Tibial nerve (tissue), 4 donors: ENCODE data around the gene TCF19. TPM values are rescaled to one million over a fixed set of nuclear protein-coding genes. Genes with fewer than 3 reads are reported as not detected.
"Not testable (repeated sequence)": the region's sequence is repeated elsewhere in the genome, so short reads cannot be mapped to it uniquely, and the experiment has no call there.

ENCODE experiments used
- DNase-seq, 2 donors: peaks; one replicate each; pipeline ENCODE4 v3.0.0-alpha.2; 2019; ENCODE audit warnings: low spot score in 2 of 2
- H3K27ac ChIP-seq, 4 donors: fragments of 200-600 bp; sonication (generic) in 3 of 4; one replicate each; pipeline ENCODE4 v1.5.1; 2017 to 2019; ENCODE audit warnings: mild to moderate bottlenecking in 1 of 4
- H3K27me3 ChIP-seq, 2 donors: fragments of 200-600 bp; sonication (generic) in 1 of 2; one replicate each; pipeline versions ENCODE4 v1.5.1 to v1.6.0; 2017 to 2019
- H3K36me3 ChIP-seq, 3 donors: fragments of 200-600 bp; sonication (generic); one replicate each; pipeline ENCODE4 v1.5.1; 2018 to 2019
- H3K4me1 ChIP-seq, 4 donors: fragments of 200-600 bp; sonication (generic) in 3 of 4; one replicate each; pipeline ENCODE4 v1.5.1; 2017 to 2019
- H3K4me3 ChIP-seq, 4 donors: fragments of 200-600 bp; sonication (generic) in 3 of 4; one replicate each; pipeline ENCODE4 v1.5.1; 2017 to 2019; ENCODE audit warnings: mild to moderate bottlenecking in 1 of 4, moderate library complexity in 1 of 4
- H3K9me3 ChIP-seq, 4 donors: fragments of 200-600 bp; sonication (generic) in 3 of 4; one replicate each; pipeline ENCODE4 v1.5.1; 2017 to 2019
- EP300 ChIP-seq, 2 donors: sonication (generic); formaldehyde crosslinking; IDR thresholded peaks; one replicate each; pipeline ENCODE4 v1.6.1; 2017; ENCODE audit warnings: antibody characterized with exemption in 2 of 2, mild to moderate bottlenecking in 1 of 2
- POLR2A ChIP-seq, 2 donors: fragments of 450-650 bp; IDR thresholded peaks; one replicate each; pipeline ENCODE4 v1.6.1; 2017; ENCODE audit warnings: antibody characterized with exemption in 2 of 2, mild to moderate bottlenecking in 2 of 2, moderate library complexity in 2 of 2
- WGBS, 2 donors: methylation state at CpG; one replicate each; pipeline ENCODE4 v1.1.5; 2018; 5-methylcytosine and 5-hydroxymethylcytosine counted together
- total RNA-seq, 4 donors: library from RNA; depleted of rRNA; stranded (reverse); fragments of >200 nt; gene quantifications; one replicate each; pipeline ENCODE4 v1.1.0, GENCODE V29; 2016
- TF ChIP-seq, protein P1 (sequence below), 5 experiments: fragments of 200-600 bp in 3 of 5; fragments of 450-650 bp in 2 of 5; sonication (generic) in 3 of 5; IDR thresholded peaks; one replicate each; pipeline ENCODE4 v1.5.1; 2016 to 2019; ENCODE audit warnings: antibody characterized with exemption in 5 of 5, mild to moderate bottlenecking in 3 of 5, moderate library complexity in 2 of 5

Gene TCF19
- total RNA-seq, 4 donors from 2014 or later, result 1.2 to 4.6 (median 4.0) TPM

DNA sequence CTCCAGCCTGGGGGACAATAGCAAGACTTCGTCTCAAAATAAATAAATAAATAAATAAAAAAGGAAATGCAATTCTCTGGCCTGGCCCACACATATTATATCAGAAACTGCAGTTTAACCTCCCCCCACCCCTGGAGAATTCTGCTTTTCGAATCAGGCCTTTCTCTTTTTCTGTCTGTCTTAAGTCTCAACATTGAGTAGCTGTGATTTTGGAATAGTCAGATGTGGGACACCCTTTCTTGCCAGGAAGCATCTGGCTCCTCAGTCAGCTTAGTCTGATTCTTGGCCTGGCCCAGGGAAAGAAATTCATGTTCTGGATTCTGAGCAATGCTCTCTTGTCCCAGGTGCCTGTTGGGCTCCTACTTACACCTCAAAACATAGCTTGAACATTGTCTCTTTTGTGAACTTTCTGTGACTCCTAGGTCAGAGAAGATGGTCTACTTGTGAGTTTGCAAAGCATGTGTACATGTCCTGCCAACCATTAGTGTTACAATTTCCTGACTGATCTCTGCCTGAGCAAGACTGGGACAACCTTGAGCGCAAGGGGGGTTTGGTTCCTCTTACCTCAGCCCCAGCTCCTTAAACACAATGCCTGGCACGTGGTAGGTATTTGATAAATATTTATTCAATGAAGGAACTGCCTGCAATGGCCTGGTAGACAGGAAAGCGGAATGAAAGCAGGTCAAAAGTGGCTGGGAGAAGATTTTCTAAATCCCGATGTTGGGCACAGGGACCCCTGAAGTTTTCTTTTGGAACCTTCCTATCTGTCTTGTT, 35.9 kb downstream of the TCF19 start:
- no peak overlapping the region for H3K27ac ChIP-seq
- no peak overlapping the region for H3K4me3 ChIP-seq
- TF ChIP-seq, protein P1, sequence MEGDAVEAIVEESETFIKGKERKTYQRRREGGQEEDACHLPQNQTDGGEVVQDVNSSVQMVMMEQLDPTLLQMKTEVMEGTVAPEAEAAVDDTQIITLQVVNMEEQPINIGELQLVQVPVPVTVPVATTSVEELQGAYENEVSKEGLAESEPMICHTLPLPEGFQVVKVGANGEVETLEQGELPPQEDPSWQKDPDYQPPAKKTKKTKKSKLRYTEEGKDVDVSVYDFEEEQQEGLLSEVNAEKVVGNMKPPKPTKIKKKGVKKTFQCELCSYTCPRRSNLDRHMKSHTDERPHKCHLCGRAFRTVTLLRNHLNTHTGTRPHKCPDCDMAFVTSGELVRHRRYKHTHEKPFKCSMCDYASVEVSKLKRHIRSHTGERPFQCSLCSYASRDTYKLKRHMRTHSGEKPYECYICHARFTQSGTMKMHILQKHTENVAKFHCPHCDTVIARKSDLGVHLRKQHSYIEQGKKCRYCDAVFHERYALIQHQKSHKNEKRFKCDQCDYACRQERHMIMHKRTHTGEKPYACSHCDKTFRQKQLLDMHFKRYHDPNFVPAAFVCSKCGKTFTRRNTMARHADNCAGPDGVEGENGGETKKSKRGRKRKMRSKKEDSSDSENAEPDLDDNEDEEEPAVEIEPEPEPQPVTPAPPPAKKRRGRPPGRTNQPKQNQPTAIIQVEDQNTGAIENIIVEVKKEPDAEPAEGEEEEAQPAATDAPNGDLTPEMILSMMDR (IDR thresholded peaks at IDR 0.05), result no peak
- TF ChIP-seq EP300 (IDR thresholded peaks at IDR 0.05), result no peak
- no peak for TF ChIP-seq POLR2A (IDR thresholded peaks at IDR 0.05)
- H3K36me3 ChIP-seq, result no peaks in the 10 kb centered on the region
- no peaks in the 10 kb centered on the region for H3K27me3 ChIP-seq
- no peak for DNase-seq
- WGBS, 2 donors, result 76% methylated on average over 6 of the region's 6 CpGs
- H3K9me3 ChIP-seq, result no peaks in the 10 kb centered on the region
- H3K4me1 ChIP-seq, result peaks cover 0 to 11% (median 4%) of the 10 kb centered on the region in 4 donors

DNA sequence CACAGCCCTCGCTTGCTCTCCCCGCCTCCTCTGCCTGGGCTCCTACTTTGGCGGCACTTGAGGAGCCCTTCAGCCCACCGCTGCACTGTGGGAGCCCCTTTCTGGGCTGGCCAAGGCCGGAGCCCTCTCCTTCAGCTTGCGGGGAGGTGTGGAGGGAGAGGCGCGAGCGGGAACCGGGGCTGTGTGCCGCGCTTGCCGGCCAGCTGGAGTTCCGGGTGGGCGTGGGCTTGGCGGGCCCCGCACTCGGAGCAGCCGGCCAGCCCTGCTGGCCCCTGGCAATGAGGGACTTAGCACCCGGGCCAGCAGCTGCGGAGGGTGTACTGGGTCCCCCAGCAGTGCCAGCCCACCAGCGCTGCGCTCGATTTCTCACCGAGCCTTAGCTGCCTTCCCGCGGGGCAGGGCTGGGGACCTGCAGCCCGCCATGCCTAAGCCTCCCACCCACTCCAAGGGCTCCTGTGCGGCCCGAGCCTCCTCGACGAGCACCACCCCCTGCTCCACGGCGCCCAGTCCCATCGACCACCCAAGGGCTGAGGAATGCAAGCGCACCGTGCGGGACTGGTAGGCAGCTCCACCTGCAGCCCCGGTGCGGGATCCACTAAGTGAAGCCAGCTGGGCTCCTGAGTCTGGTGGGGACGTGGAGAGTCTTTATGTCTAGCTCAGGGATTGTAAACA, 37.1 kb downstream of the TCF19 start:
- H3K4me3 ChIP-seq, H3K27ac ChIP-seq, H3K36me3 ChIP-seq, DNase-seq, H3K9me3 ChIP-seq, H3K27me3 ChIP-seq: not testable (repeated sequence)
- peaks cover 0 to 12% (median 4%) of the 10 kb centered on the region in 4 donors for H3K4me1 ChIP-seq
- 92 to 97% methylated on average over 21 to 23 of the region's 41 CpGs for WGBS, 2 donors

DNA sequence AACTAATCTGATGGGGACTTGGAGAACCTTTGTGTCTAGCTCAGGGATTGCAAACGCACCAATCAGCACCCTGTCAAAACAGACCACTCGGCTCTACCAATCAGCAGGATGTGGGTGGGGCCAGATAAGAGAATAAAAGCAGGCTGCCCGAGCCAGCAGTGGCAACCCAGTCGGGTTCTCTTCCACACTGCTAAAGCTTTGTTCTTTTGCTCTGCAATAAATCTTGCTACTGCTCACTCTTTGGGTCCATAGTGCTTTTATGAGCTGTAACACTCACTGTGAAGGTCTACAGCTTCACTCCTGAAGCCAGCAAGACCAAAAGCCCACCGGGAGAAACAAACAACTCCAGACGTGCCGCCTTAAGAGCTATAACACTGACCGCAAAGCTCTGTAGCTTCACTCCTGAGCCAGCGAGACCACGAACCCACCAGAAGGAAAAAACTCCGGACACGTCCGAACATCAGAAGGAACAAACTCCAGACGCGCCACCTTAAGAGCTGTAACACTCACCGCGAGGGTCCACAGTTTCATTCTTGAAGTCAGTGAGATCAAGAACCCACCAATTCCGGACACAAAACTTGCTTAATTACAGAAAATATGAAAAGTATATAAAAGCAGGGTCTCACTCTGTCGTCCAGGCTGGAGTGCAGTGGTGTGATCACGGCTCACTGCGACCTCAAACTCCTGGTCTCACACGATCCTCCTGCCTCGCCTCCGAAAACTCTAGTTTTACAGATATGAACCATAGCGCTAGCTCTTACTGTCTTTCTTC, 38.0 kb downstream of the TCF19 start:
- Histone ChIP-seq H3K4me1 (peaks cover 0 to 12% (median 4%) of the 10 kb centered on the region in 4 donors), H3K4me3 (peak overlapping the region; percentile 56 to 95 (median 64)), H3K27ac (peak overlapping the region; percentile 17 to 99 (median 98))
- not testable (repeated sequence) for H3K27me3 ChIP-seq, H3K36me3 ChIP-seq, H3K9me3 ChIP-seq, DNase-seq
- 77 to 82% methylated on average over 25 of the region's 25 CpGs for WGBS, 2 donors

DNA sequence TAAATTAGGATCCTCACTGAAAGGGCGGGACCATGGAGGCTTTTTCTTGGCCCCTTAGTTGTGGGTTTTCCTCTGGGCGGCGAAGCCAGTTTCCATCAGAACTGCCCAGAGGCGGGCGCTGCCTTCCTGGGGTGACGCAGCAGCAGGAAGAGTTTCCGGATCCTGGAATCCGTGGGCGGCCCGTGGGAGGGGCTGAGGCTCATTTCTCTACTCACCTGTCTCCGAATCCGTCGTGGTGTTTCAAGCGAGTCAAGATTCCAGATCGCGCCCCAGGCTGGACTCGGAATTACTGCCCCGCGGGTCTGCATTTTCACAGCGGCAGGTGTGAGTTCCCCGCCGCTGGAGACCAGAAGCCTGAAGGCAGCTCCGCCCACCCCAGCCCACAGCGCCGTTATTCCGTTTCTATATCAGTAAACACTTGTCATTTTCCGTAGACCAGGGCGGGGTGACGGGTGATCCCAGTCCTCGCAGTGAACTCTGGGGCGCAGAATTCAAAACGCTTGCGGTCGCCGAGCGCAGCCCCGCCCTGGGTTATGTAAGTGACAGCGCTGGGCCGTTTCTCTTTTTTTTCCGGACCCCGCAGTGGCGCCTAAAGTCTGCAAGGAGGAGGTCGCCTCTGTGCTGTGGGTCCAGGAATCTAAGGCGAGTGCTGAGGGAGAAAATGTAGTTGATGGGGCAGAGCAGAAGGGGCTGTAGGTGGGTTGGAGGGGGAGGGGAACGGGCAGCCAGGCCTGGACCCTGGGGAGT, 39.3 kb downstream of the TCF19 start:
- no peaks in the 10 kb centered on the region for H3K27me3 ChIP-seq
- peaks cover 0 to 19% (median 7%) of the 10 kb centered on the region in 4 donors for H3K4me1 ChIP-seq
- TF ChIP-seq EP300 (IDR thresholded peaks at IDR 0.05) (peak in 1 of 2 donors; percentile 83), POLR2A (IDR thresholded peaks at IDR 0.05) (peak; percentile 43 to 79)
- TF ChIP-seq, protein P1 (IDR thresholded peaks at IDR 0.05), result peak in 1 of 5 experiments; percentile 7
- peak; percentile 85 to 87 for DNase-seq
- 0% methylated on average over 44 to 45 of the region's 45 CpGs for WGBS, 2 donors
- peaks cover 0 to 8% (median 0%) of the 10 kb centered on the region in 4 donors for H3K9me3 ChIP-seq
- peak overlapping the region; percentile 90 to 99 (median 98) for H3K27ac ChIP-seq
- H3K4me3 ChIP-seq, result peak overlapping the region; percentile 56 to 95 (median 64)
- peaks cover 0 to 9% (median 0%) of the 10 kb centered on the region in 3 donors for H3K36me3 ChIP-seq

DNA sequence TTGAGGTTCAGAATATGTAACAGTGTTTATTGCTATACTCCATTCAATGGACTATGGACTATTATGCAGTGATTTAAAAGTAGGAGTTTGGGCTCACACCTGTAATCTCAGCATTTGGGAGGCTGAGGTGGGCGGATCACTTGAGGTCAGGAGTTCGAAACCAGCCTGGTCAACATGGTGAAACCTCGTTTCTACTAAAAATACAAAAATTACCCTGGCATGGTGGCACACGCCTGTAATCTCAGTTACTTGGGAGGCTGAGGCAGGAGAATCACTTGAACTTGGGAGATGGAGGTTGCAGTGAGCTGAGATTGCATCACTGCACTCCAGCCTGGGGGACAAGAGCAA, 40.7 kb downstream of the TCF19 start:
- not testable (repeated sequence) for H3K36me3 ChIP-seq, H3K9me3 ChIP-seq, DNase-seq, H3K27me3 ChIP-seq
- H3K4me1 ChIP-seq, result peaks cover 0 to 29% (median 15%) of the 10 kb centered on the region in 4 donors
- H3K27ac ChIP-seq, result peak overlapping the region in 3 of 4 donors; percentile 90 to 99 (median 97)
- H3K4me3 ChIP-seq, result peak overlapping the region in 2 of 4 donors; percentile 56 to 69
- 85 to 89% methylated on average over 4 of the region's 4 CpGs for WGBS, 2 donors
